K562 (cell line): ENCODE measurements around the gene AIF1. TPM values are rescaled to one million over a fixed set of nuclear protein-coding genes. Genes with fewer than 3 reads are reported as not detected.
A peak's percentile ranks its signal among the peaks of the same experiment; 100 is the strongest.

Experiments used
- ATAC-seq: fragments of 200-7000 bp; cut with Tn5 transposase; 3 replicates; pipeline ENCODE4 v1.9.1; 2020; ENCODE audit warnings: moderate library complexity
- BruUV-seq: library from RNA; stranded (reverse); fragments of 400-500 nt; replicated peaks from 2 replicates; lab custom pipeline; 2021; lab: Mats Ljungman, UMichigan
- CTCF ChIA-PET: fragments of 300-600 bp; formaldehyde crosslinking; extraction: SDS; loops from one replicate; lab custom pipeline; 2021; ENCODE audit warnings: low intra/inter-chr PET ratio; lab: Yijun Ruan, JAX
- POLR2A ChIA-PET: fragments of 300-600, 350-650 bp; sonication (Branson Sonifier 250); formaldehyde crosslinking; extraction: SDS; loops from one replicate; lab custom pipeline; 2021; ENCODE audit warnings: antibody characterized with exemption, inconsistent platforms; lab: Yijun Ruan, JAX
- DNase-seq, 4 experiments: peaks; one replicate each; pipeline versions ENCODE4 v3.0.0 to v3.0.0-alpha.2; 2011 to 2018; ENCODE audit warnings: low spot score in 3 of 4, mixed read lengths in 3 of 4; ENCODE audit errors: extremely low read depth in 1 of 4
- FAIRE-seq: peaks from 2 replicates; lab custom pipeline; 2011; peaks lifted over from hg19 to GRCh38; lab: Jason Lieb, UNC
- H2AFZ ChIP-seq: 2 replicates; pipeline ENCODE4 v1.6.0; 2011; ENCODE audit warnings: low read depth, low read length, control low read depth, inconsistent platforms
- H3K27ac ChIP-seq: fragments of 200-600 bp; 3 replicates; pipeline ENCODE4 v1.8.0; 2011; ENCODE audit warnings: low read depth, mild to moderate bottlenecking, control low read depth, inconsistent platforms, low read length, moderate library complexity, mixed read lengths; ENCODE audit errors: extremely low read depth
- H3K27me3 ChIP-seq, 2 experiments: fragments of 300-600 bp in 1 of 2; 2 replicates in 1 of 2; 3 replicates in 1 of 2; pipeline versions ENCODE4 v1.6.0 to v1.8.0; 2011; ENCODE audit warnings: inconsistent platforms in 2 of 2, low read length in 2 of 2, mild to moderate bottlenecking in 1 of 2, mixed read lengths in 1 of 2, moderate library complexity in 1 of 2; ENCODE audit not compliant: control insufficient read depth in 2 of 2, insufficient read depth in 2 of 2
- H3K36me3 ChIP-seq: fragments of 300-600 bp; 3 replicates; pipeline ENCODE4 v1.8.0; 2011; ENCODE audit warnings: mild to moderate bottlenecking, low read length, inconsistent platforms; ENCODE audit not compliant: control insufficient read depth, insufficient read depth
- H3K4me1 ChIP-seq, 2 experiments: fragments of 200-600 bp in 1 of 2; replicated peaks in 1 of 2; 2 replicates in 1 of 2; 3 replicates in 1 of 2; pipeline versions ENCODE4 v1.5.1 to v1.8.0; 2011; ENCODE audit warnings: inconsistent platforms in 2 of 2, low read length in 2 of 2, mild to moderate bottlenecking in 1 of 2, mixed read lengths in 1 of 2, moderate library complexity in 1 of 2; ENCODE audit not compliant: control insufficient read depth in 2 of 2, insufficient read depth in 2 of 2
- H3K4me2 ChIP-seq: 2 replicates; pipeline ENCODE4 v1.6.1; 2011; ENCODE audit warnings: low read length, control low read depth, inconsistent platforms, mixed read lengths; ENCODE audit not compliant: insufficient read depth
- H3K4me3 ChIP-seq: fragments of 200-600 bp; sonication (generic), shearing (Covaris generic); 2 replicates; pipeline ENCODE4 v1.5.1; 2016; ENCODE audit warnings: control low read depth, inconsistent platforms
- H3K79me2 ChIP-seq: fragments of 200-600 bp; 3 replicates; pipeline ENCODE4 v1.8.0; 2011; ENCODE audit warnings: low read length, inconsistent platforms; ENCODE audit not compliant: control insufficient read depth, insufficient read depth
- H3K9ac ChIP-seq, 2 experiments: 2 replicates each; pipeline versions ENCODE4 v1.6.0 to v1.6.1; 2011; ENCODE audit warnings: low read depth in 2 of 2, low read length in 2 of 2, control low read depth in 1 of 2, inconsistent platforms in 1 of 2, mild to moderate bottlenecking in 1 of 2, mixed read lengths in 1 of 2; ENCODE audit not compliant: insufficient read depth in 1 of 2
- H3K9me1 ChIP-seq: one replicate; pipeline ENCODE4 v1.6.0; 2011; ENCODE audit warnings: inconsistent platforms, mild to moderate bottlenecking, low read length, moderate library complexity; ENCODE audit not compliant: control insufficient read depth, insufficient read depth
- H3K9me3 ChIP-seq: replicated peaks from 2 replicates; pipeline ENCODE4 v1.5.1; 2011; ENCODE audit warnings: low read depth, low read length, inconsistent platforms; ENCODE audit not compliant: control insufficient read depth, insufficient read depth
- H4K20me1 ChIP-seq: replicated peaks from 2 replicates; pipeline ENCODE4 v1.6.1; 2011; ENCODE audit warnings: low read length, inconsistent platforms, mixed read lengths; ENCODE audit not compliant: control insufficient read depth, insufficient read depth
- ATF1 ChIP-seq, 2 experiments: fragments of 450-650 bp in 1 of 2; IDR thresholded peaks; 2 replicates each; pipeline ENCODE4 v1.6.1; 2016; ENCODE audit warnings: missing compliant biosample characterization in 1 of 2, missing genetic modification characterization in 1 of 2
- FOXJ2 ChIP-seq: fragments of 200-800 bp; sonication (Bioruptor generic); IDR thresholded peaks from 2 replicates; pipeline ENCODE4 v1.6.1; 2016; ENCODE audit warnings: missing genetic modification characterization, missing compliant biosample characterization
- PRPF4 ChIP-seq: fragments of 200-400 bp; formaldehyde crosslinking; IDR thresholded peaks from one replicate; pipeline ENCODE4 v1.6.1; 2017; ENCODE audit warnings: low read length, low read depth, mild to moderate bottlenecking; ENCODE audit not compliant: insufficient read depth, poor library complexity, severe bottlenecking
- SRF ChIP-seq, 2 experiments: fragments of 250-450, 450-650 bp in 1 of 2; sonication (Bioruptor Pico) in 1 of 2; sonication (generic) in 1 of 2; formaldehyde crosslinking; IDR thresholded peaks; 2 replicates each; pipeline versions ENCODE4 v1.5.0 to v1.5.1; 2020 to 2022; ENCODE audit warnings: mild to moderate bottlenecking in 1 of 2, missing genetic modification reagents in 1 of 2
- TAF9B ChIP-seq: fragments of 450-650 bp; IDR thresholded peaks from 2 replicates; pipeline ENCODE4 v1.6.1; 2018; ENCODE audit warnings: mild to moderate bottlenecking; ENCODE audit not compliant: partially characterized antibody
- ZNF445 ChIP-seq: fragments of 250-450 bp; sonication (Bioruptor Pico); IDR thresholded peaks from 2 replicates; pipeline ENCODE4 v1.4.0; 2020; ENCODE audit warnings: low read depth, mild to moderate bottlenecking, moderate library complexity
- ZNF764 ChIP-seq: fragments of 250-450 bp; sonication (Bioruptor Pico); IDR thresholded peaks from 2 replicates; pipeline ENCODE4 v1.4.0; 2020; ENCODE audit warnings: low read depth, mild to moderate bottlenecking, moderate library complexity
- whole genome bisulfite sequencing: fragments of 100-300 bp; shearing (Covaris generic); methylation state at CpG from one replicate; pipeline ENCODE4 v1.1.6; 2016; ENCODE audit warnings: low coverage, mixed read lengths; ENCODE audit not compliant: insufficient coverage; ENCODE audit errors: missing lambda C conversion rate; 5-methylcytosine and 5-hydroxymethylcytosine counted together
- in situ Hi-C: fragments of 300-500 bp; cut with MboI; formaldehyde crosslinking; loops from 4 replicates; pipeline ENCODE4 v1.15.0; 2018; ENCODE audit warnings: inconsistent platforms, mixed read lengths
- intact Hi-C: fragments of 100-400 bp; cut with micrococcal nuclease; formaldehyde crosslinking; loops from 2 replicates; pipeline ENCODE4 v1.14.2; 2022
- polyA plus RNA-seq, 8 experiments: library from polyadenylated mRNA; depleted of rRNA in 4 of 8; stranded (reverse) in 5 of 8; unstranded in 3 of 8; fragments of >200 nt; fragmentation: Nextera tagmentation in 2 of 8; fragmentation: Illumina TruSeq in 1 of 8; extraction: Ambion mirVana in 2 of 8; extraction: Trizol in 1 of 8; gene quantifications; 2 replicates each; pipeline versions ENCODE4 v1.2.1 to v1.2.3, GENCODE V29; 2011 to 2014; ENCODE audit warnings: inconsistent platforms in 1 of 8, missing spikeins in 1 of 8
- total RNA-seq, 7 experiments: library from RNA; depleted of rRNA in 6 of 7; stranded (reverse); fragments of >200 nt in 6 of 7; fragmentation: Illumina TruSeq in 2 of 7; extraction: Trizol in 2 of 7; gene quantifications; 2 replicates each; pipeline versions ENCODE4 v1.2.1 to v1.2.3, GENCODE V29; 2011 to 2021; ENCODE audit warnings: low replicate concordance in 1 of 7
- TF ChIP-seq, protein P1 (sequence below): sonication (generic); formaldehyde crosslinking; IDR thresholded peaks from 2 replicates; pipeline ENCODE4 v1.8.0; 2022; ENCODE audit warnings: mild to moderate bottlenecking, missing genetic modification reagents
- TF ChIP-seq, protein P2 (sequence below), 2 experiments: fragments of 200-800 bp in 1 of 2; sonication (Bioruptor generic) in 1 of 2; sonication (generic) in 1 of 2; formaldehyde crosslinking in 1 of 2; IDR thresholded peaks in 1 of 2; conservative IDR thresholded peaks in 1 of 2; 2 replicates each; pipeline versions ENCODE4 v1.5.0 to v1.6.1; 2016 to 2020; ENCODE audit warnings: missing compliant biosample characterization in 1 of 2, missing genetic modification characterization in 1 of 2, missing genetic modification reagents in 1 of 2
- TF ChIP-seq, protein P3 (sequence below): sonication (generic); formaldehyde crosslinking; IDR thresholded peaks from 2 replicates; pipeline ENCODE4 v1.8.1; 2023; ENCODE audit warnings: mild to moderate bottlenecking, missing genetic modification reagents, moderate library complexity

AIF1 gene
- total and polyA plus RNA-seq, 9 of the 15 experiments (the other 6 are each of a cell fraction or from before 2014, with no cell fraction given): 9.4 to 33.4 (median 19.4) TPM

DNA sequence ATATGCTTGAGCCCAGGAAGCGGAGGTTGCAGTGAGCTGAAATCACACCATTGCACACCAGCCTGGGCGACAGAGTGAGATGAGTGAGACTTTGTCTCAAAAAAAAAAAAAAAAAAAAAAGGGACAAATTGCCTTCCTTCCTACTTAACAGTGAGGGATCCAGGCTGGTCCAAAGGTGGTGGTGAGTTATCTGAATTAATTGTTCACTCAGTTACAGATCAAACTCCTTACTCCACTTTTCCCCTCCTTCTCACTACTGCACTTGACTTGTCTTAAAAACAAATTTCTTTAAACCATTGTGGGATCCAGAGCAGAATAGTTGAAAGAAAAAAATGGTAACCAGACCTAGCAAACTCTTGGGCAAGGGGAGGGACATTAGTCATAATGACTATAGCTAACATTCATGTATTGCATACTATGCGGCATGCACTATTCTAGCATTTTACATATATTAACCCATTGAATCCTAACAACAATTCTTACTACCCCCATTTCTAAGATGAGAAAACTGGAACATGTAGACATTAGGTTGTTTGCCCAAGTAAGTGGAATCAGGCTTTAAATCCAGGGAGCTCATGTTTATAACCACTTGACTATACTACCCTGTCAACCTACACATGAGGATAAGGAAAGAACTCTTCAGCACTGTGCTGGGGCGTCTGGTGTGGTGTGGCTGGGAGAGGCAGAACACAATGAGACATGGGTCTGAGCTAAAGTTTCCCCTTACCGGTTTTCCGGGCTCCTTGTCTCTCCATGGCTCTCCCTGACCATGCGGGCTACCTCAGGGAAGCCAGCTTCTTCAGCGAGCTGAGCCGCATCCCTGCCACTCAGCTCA is 48.3 kb downstream of the AIF1 start:
- peak overlapping the region; percentile 97 for H3K27ac ChIP-seq
- BruUV-seq: no TSS peak
- H3K9ac ChIP-seq: peak overlapping the region; percentile 96 to 97
- H3K4me1 ChIP-seq: peaks cover 45 to 60% of the 10 kb centered on the region in 2 experiments
- H3K4me3 ChIP-seq: peak overlapping the region; percentile 66
- FAIRE-seq: no peak
- in situ Hi-C loops (loop anchor here (5.0 kb wide), 2 partner anchors 116 to 199 kb away; partner anchors contain the start of genes ATP6V1G2, NEU1 and NFKBIL1), intact Hi-C loops (loop anchor here (10.0 kb wide), 1 partner anchor 511 kb away; the partner anchor contains the start of genes AGPAT1 and RNF5)
- WGBS: 33% methylated on average over 9 of the region's 9 CpGs
- peaks cover 8% of the 10 kb centered on the region; the same call in 1 of the 2 replicates for H4K20me1 ChIP-seq
- peak overlapping the region; percentile 27 for H2AFZ ChIP-seq
- peaks cover 90% of the 10 kb centered on the region for H3K79me2 ChIP-seq
- ATAC-seq: no peak
- no peaks in the 10 kb centered on the region for H3K9me1 ChIP-seq
- no peaks in the 10 kb centered on the region for H3K27me3 ChIP-seq
- no peaks in the 10 kb centered on the region for H3K9me3 ChIP-seq
- ChIA-PET POLR2A (interaction anchor here (0.6 to 9.8 kb wide), 44 partner anchors 9 to 980 kb away, joined by 3 to 267 read pairs (median 10); partner anchors contain the start of genes ABHD16A, APOM, BAG6 and CLIC1), CTCF (no interaction called here)
- peak overlapping the region; percentile 93 for H3K4me2 ChIP-seq
- peaks cover 53% of the 10 kb centered on the region for H3K36me3 ChIP-seq
- DNase-seq: peak in 1 of 4 experiments; percentile 50
- no peak for TF ChIP-seq TAF9B
- peak in 1 of 2 experiments; percentile 31; a peak in 1 of 4 replicates for TF ChIP-seq SRF (CRISPR knock-in tag; IDR thresholded peaks at IDR 0.05)
- no peak for TF ChIP-seq ATF1 (CRISPR knock-in tag; IDR thresholded peaks at IDR 0.05)
- peak; percentile 18; the same call in 1 of the 2 replicates for TF ChIP-seq ATF1 (tag; IDR thresholded peaks at IDR 0.05)
- TF ChIP-seq ZNF445 (CRISPR knock-in tag): no peak
- no peak for TF ChIP-seq PRPF4
- TF ChIP-seq FOXJ2 (tag): 0 out of 2 replicates have a peak, but pooled peaks have one; percentile 36
- TF ChIP-seq, protein P1, sequence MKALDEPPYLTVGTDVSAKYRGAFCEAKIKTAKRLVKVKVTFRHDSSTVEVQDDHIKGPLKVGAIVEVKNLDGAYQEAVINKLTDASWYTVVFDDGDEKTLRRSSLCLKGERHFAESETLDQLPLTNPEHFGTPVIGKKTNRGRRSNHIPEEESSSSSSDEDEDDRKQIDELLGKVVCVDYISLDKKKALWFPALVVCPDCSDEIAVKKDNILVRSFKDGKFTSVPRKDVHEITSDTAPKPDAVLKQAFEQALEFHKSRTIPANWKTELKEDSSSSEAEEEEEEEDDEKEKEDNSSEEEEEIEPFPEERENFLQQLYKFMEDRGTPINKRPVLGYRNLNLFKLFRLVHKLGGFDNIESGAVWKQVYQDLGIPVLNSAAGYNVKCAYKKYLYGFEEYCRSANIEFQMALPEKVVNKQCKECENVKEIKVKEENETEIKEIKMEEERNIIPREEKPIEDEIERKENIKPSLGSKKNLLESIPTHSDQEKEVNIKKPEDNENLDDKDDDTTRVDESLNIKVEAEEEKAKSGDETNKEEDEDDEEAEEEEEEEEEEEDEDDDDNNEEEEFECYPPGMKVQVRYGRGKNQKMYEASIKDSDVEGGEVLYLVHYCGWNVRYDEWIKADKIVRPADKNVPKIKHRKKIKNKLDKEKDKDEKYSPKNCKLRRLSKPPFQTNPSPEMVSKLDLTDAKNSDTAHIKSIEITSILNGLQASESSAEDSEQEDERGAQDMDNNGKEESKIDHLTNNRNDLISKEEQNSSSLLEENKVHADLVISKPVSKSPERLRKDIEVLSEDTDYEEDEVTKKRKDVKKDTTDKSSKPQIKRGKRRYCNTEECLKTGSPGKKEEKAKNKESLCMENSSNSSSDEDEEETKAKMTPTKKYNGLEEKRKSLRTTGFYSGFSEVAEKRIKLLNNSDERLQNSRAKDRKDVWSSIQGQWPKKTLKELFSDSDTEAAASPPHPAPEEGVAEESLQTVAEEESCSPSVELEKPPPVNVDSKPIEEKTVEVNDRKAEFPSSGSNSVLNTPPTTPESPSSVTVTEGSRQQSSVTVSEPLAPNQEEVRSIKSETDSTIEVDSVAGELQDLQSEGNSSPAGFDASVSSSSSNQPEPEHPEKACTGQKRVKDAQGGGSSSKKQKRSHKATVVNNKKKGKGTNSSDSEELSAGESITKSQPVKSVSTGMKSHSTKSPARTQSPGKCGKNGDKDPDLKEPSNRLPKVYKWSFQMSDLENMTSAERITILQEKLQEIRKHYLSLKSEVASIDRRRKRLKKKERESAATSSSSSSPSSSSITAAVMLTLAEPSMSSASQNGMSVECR (CRISPR knock-in tag): 0 out of 2 replicates have a peak, but pooled peaks have one; percentile 16
- TF ChIP-seq ZNF764: peak; percentile 8; the same call in 1 of the 2 replicates
- TF ChIP-seq, protein P2, sequence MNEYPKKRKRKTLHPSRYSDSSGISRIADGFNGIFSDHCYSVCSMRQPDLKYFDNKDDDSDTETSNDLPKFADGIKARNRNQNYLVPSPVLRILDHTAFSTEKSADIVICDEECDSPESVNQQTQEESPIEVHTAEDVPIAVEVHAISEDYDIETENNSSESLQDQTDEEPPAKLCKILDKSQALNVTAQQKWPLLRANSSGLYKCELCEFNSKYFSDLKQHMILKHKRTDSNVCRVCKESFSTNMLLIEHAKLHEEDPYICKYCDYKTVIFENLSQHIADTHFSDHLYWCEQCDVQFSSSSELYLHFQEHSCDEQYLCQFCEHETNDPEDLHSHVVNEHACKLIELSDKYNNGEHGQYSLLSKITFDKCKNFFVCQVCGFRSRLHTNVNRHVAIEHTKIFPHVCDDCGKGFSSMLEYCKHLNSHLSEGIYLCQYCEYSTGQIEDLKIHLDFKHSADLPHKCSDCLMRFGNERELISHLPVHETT (CRISPR knock-in tag; conservative IDR thresholded peaks at IDR 0.05 in 1 of 2, IDR thresholded peaks at IDR 0.05 in 1 of 2): no peak
- TF ChIP-seq, protein P3, sequence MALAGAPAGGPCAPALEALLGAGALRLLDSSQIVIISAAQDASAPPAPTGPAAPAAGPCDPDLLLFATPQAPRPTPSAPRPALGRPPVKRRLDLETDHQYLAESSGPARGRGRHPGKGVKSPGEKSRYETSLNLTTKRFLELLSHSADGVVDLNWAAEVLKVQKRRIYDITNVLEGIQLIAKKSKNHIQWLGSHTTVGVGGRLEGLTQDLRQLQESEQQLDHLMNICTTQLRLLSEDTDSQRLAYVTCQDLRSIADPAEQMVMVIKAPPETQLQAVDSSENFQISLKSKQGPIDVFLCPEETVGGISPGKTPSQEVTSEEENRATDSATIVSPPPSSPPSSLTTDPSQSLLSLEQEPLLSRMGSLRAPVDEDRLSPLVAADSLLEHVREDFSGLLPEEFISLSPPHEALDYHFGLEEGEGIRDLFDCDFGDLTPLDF (CRISPR knock-in tag): peak; percentile 11; the same call in 1 of the 2 replicates
